ENCODE results near the gene MEGF8. TPM values are rescaled to one million over a fixed set of nuclear protein-coding genes. Genes with fewer than 3 reads are reported as not detected.

MEGF8 gene
- total and polyA plus RNA-seq, 10 of the 15 experiments (the other 5 are each of a cell fraction or from before 2014, with no cell fraction given): 0.43 to 12.8 (median 2.7) TPM

- TF ChIP-seq RELB (IDR thresholded peaks at IDR 0.05; ENCODE audit: low read depth): peak; percentile 95
- TF ChIP-seq POLR2AphosphoS5 (IDR thresholded peaks at IDR 0.05; ENCODE audit: low read length): no peak
- TF ChIP-seq MTA3 (IDR thresholded peaks at IDR 0.05; ENCODE audit: borderline replicate concordance, low read length): no peak
- 0 out of 2 replicates have a peak, but pooled peaks have one; percentile 14 for TF ChIP-seq ZBTB11 (CRISPR knock-in tag; IDR thresholded peaks at IDR 0.05)
- no peak for TF ChIP-seq ZNF384 (IDR thresholded peaks at IDR 0.05; ENCODE audit: borderline replicate concordance, low read depth, low read length)
- TF ChIP-seq GATAD2B (conservative IDR thresholded peaks at IDR 0.05; ENCODE audit: low read depth): 0 out of 2 replicates have a peak, but pooled peaks have one; percentile 33
- TF ChIP-seq REST (IDR thresholded peaks at IDR 0.05; ENCODE audit: low read depth, low read length): no peak
- TF ChIP-seq LARP7 (IDR thresholded peaks at IDR 0.05): no peak
- TF ChIP-seq KDM1A (IDR thresholded peaks at IDR 0.05; ENCODE audit: borderline replicate concordance): no peak
- 0 out of 4 replicates have a peak, but pooled peaks of 1 of the 2 experiments have one; percentile 5 for TF ChIP-seq SRF (IDR thresholded peaks at IDR 0.05; ENCODE audit: low read depth in 2 of 2, low read length in 2 of 2)
- no peak for TF ChIP-seq MYC (IDR thresholded peaks at IDR 0.05; ENCODE audit: insufficient read depth, insufficient read length, insufficient replicate concordance, low read length, severe bottlenecking)
- no peak for TF ChIP-seq DPF2 (IDR thresholded peaks at IDR 0.05)
- peak; percentile 69 for TF ChIP-seq POLR2A (IDR thresholded peaks at IDR 0.05; ENCODE audit: low read depth, low read length)
- no peak for TF ChIP-seq TCF12 (IDR thresholded peaks at IDR 0.05; ENCODE audit: low read depth, low read length)
- 0 out of 2 replicates have a peak, but pooled peaks have one; percentile 11 for TF ChIP-seq MEF2A (IDR thresholded peaks at IDR 0.05; ENCODE audit: insufficient read depth, low read depth, low read length)
- 0 out of 2 replicates have a peak, but pooled peaks have one; percentile 40 for TF ChIP-seq IRF3 (IDR thresholded peaks at IDR 0.05)
- no peak for TF ChIP-seq ETV6 (conservative IDR thresholded peaks at IDR 0.05 in 1 of 2, IDR thresholded peaks at IDR 0.05 in 1 of 2; ENCODE audit: borderline replicate concordance in 1 of 2, low read depth in 1 of 2)
- TF ChIP-seq NR2C2 (IDR thresholded peaks at IDR 0.05; ENCODE audit: borderline replicate concordance, control insufficient read depth, insufficient read length, low read depth): no peak
- TF ChIP-seq EGR1 (IDR thresholded peaks at IDR 0.05; ENCODE audit: borderline replicate concordance in 1 of 2, low read depth in 2 of 2, low read length in 2 of 2): peak in 1 of 2 experiments; percentile 55; a peak in 2 of 3 replicates
Observed at GRCh38 chr19:42423462-42424344, 98.3 kb downstream of the MEGF8 start (continued).

Data from GM12878 (cell line).